IMR-90 (cell line): ENCODE data around the gene GRM4. TPM values are rescaled to one million over a fixed set of nuclear protein-coding genes. Genes with fewer than 3 reads are reported as not detected.

Source experiments
- ATAC-seq: fragments of 200-7000 bp; cut with Tn5 transposase; 2 replicates; pipeline ENCODE4 v1.9.1; 2020; ENCODE audit warnings: low read depth, mild to moderate bottlenecking, moderate library complexity
- BruUV-seq: library from RNA; stranded (reverse); fragments of 400-500 nt; replicated peaks from 2 replicates; lab custom pipeline; 2021; lab: Mats Ljungman, UMichigan
- CTCF ChIA-PET: fragments of 300-600 bp; formaldehyde crosslinking; extraction: SDS; loops from one replicate; lab custom pipeline; 2021; ENCODE audit warnings: antibody characterized with exemption; lab: Yijun Ruan, JAX
- POLR2A ChIA-PET: fragments of 300-600 bp; sonication (Branson Sonifier 250); formaldehyde crosslinking; loops from one replicate; lab custom pipeline; 2022; ENCODE audit warnings: antibody characterized with exemption; ENCODE audit not compliant: unreplicated experiment; lab: Charles Lee
- DNase-seq: peaks from one replicate; pipeline ENCODE4 v3.0.0; 2013
- H2AFZ ChIP-seq: replicated peaks from 2 replicates; pipeline ENCODE3; 2013; ENCODE audit warnings: low read length, mild to moderate bottlenecking; ENCODE audit not compliant: poor library complexity
- H2AK5ac ChIP-seq: 2 replicates; pipeline ENCODE4 v1.6.1; 2013; ENCODE audit warnings: low read depth, low read length, inconsistent platforms
- H2AK9ac ChIP-seq: replicated peaks from 2 replicates; pipeline ENCODE3; 2013; ENCODE audit warnings: mild to moderate bottlenecking, low read depth, low read length, moderate library complexity; ENCODE audit not compliant: poor library complexity
- H2BK120ac ChIP-seq: 2 replicates; pipeline ENCODE4 v1.6.1; 2013; ENCODE audit warnings: low read depth, low read length, inconsistent platforms
- H2BK15ac ChIP-seq: 3 replicates; pipeline ENCODE4 v1.6.1; 2013; ENCODE audit warnings: low read depth, low read length, inconsistent platforms
- H2BK20ac ChIP-seq: 2 replicates; pipeline ENCODE4 v1.6.1; 2013; ENCODE audit warnings: low read depth, mild to moderate bottlenecking, inconsistent platforms, low read length, moderate library complexity
- H2BK5ac ChIP-seq: 2 replicates; pipeline ENCODE4 v1.6.1; 2013; ENCODE audit warnings: mild to moderate bottlenecking, low read depth, low read length, inconsistent platforms; ENCODE audit not compliant: poor library complexity, severe bottlenecking
- H3K14ac ChIP-seq: replicated peaks from 2 replicates; pipeline ENCODE4 v1.6.1; 2013; ENCODE audit warnings: low read depth, low read length, inconsistent platforms
- H3K18ac ChIP-seq: 2 replicates; pipeline ENCODE4 v1.6.1; 2013; ENCODE audit warnings: low read depth, low read length, control low read depth
- H3K23ac ChIP-seq: 2 replicates; pipeline ENCODE4 v1.6.1; 2013; ENCODE audit warnings: low read depth, low read length, inconsistent platforms
- H3K27ac ChIP-seq: 2 replicates; pipeline ENCODE4 v1.5.1; 2013; ENCODE audit warnings: mild to moderate bottlenecking, control low read depth, low read length; ENCODE audit not compliant: insufficient read depth
- H3K27me3 ChIP-seq: 2 replicates; pipeline ENCODE4 v1.6.1; 2013; ENCODE audit warnings: low read length; ENCODE audit not compliant: control insufficient read depth, insufficient read depth
- H3K36me3 ChIP-seq: 2 replicates; pipeline ENCODE4 v1.6.1; 2013; ENCODE audit warnings: low read length, mixed read lengths; ENCODE audit not compliant: control insufficient read depth, insufficient read depth
- H3K4ac ChIP-seq: 2 replicates; pipeline ENCODE4 v1.6.1; 2013; ENCODE audit warnings: low read depth, low read length, inconsistent platforms
- H3K4me1 ChIP-seq: 2 replicates; pipeline ENCODE4 v1.6.1; 2013; ENCODE audit warnings: low read length, mixed read lengths; ENCODE audit not compliant: control insufficient read depth, insufficient read depth
- H3K4me2 ChIP-seq: 2 replicates; pipeline ENCODE4 v1.6.1; 2013; ENCODE audit warnings: low read depth, mild to moderate bottlenecking, control low read depth, low read length, moderate library complexity
- H3K4me3 ChIP-seq: 2 replicates; pipeline ENCODE4 v1.5.1; 2013; ENCODE audit warnings: low read depth, mild to moderate bottlenecking, control low read depth, low read length, moderate library complexity; ENCODE audit not compliant: insufficient read depth
- H3K56ac ChIP-seq: 2 replicates; pipeline ENCODE4 v1.6.1; 2013; ENCODE audit warnings: low read length, inconsistent platforms; ENCODE audit not compliant: insufficient read depth; ENCODE audit errors: extremely low read depth
- H3K79me1 ChIP-seq, 2 experiments: 2 replicates each; pipeline ENCODE4 v1.6.1; 2013; ENCODE audit warnings: low read length in 2 of 2, inconsistent platforms in 1 of 2, low read depth in 1 of 2
- H3K9ac ChIP-seq: 2 replicates; pipeline ENCODE4 v1.6.1; 2013; ENCODE audit warnings: low read depth, low read length, control low read depth
- H3K9me1 ChIP-seq: 2 replicates; pipeline ENCODE4 v1.6.1; 2013; ENCODE audit warnings: low read length, inconsistent platforms; ENCODE audit not compliant: insufficient read depth
- H3K9me3 ChIP-seq: 2 replicates; pipeline ENCODE4 v1.6.1; 2013; ENCODE audit warnings: low read length; ENCODE audit not compliant: control insufficient read depth, insufficient read depth
- H4K20me1 ChIP-seq: 2 replicates; pipeline ENCODE4 v1.6.1; 2013; ENCODE audit warnings: low read length, inconsistent platforms; ENCODE audit not compliant: insufficient read depth
- H4K5ac ChIP-seq: 2 replicates; pipeline ENCODE4 v1.6.1; 2013; ENCODE audit warnings: mild to moderate bottlenecking, low read depth, low read length, control low read depth
- H4K8ac ChIP-seq, 2 experiments: 2 replicates each; pipeline ENCODE4 v1.6.1; 2013; ENCODE audit warnings: low read depth in 2 of 2, low read length in 2 of 2, control low read depth in 1 of 2, inconsistent platforms in 1 of 2
- H4K91ac ChIP-seq: 2 replicates; pipeline ENCODE4 v1.6.1; 2013; ENCODE audit warnings: low read depth, low read length, inconsistent platforms; ENCODE audit not compliant: insufficient read depth
- BHLHE40 ChIP-seq: fragments of 150-350 bp; IDR thresholded peaks from 2 replicates; pipeline ENCODE4 v1.6.1; 2016; ENCODE audit warnings: mild to moderate bottlenecking, low read depth, low read length
- CHD1 ChIP-seq: IDR thresholded peaks from 2 replicates; pipeline ENCODE4 v1.6.1; 2012; ENCODE audit warnings: low read depth, low read length, improper control_type of control experiment
- MAFK ChIP-seq: IDR thresholded peaks from 2 replicates; pipeline ENCODE4 v1.6.1; 2012; ENCODE audit warnings: low read depth, low read length, improper control_type of control experiment
- POLR2A ChIP-seq: IDR thresholded peaks from 2 replicates; pipeline ENCODE4 v1.6.1; 2012; ENCODE audit warnings: mild to moderate bottlenecking, low read depth, low read length
- RAD21 ChIP-seq: IDR thresholded peaks from 2 replicates; pipeline ENCODE4 v1.6.1; 2012; ENCODE audit warnings: low read length, improper control_type of control experiment
- RCOR1 ChIP-seq: IDR thresholded peaks from 2 replicates; pipeline ENCODE4 v1.6.1; 2012; ENCODE audit warnings: mild to moderate bottlenecking, low read length, improper control_type of control experiment; ENCODE audit not compliant: insufficient replicate concordance
- WGBS, 2 experiments: methylation state at CpG; one replicate each; pipeline versions ENCODE4 v1.1.5 to v1.1.7; 2013; ENCODE audit warnings: missing lambda C conversion rate in 2 of 2; ENCODE audit not compliant: insufficient read length in 1 of 2; ENCODE audit errors: extremely low coverage in 2 of 2; 5-methylcytosine and 5-hydroxymethylcytosine counted together
- dilution Hi-C: fragments of 300-500 bp; cut with HindIII; formaldehyde crosslinking; loops from one replicate; pipeline ENCODE4 v1.14.3; 2018; ENCODE audit warnings: low sequenced_read_pairs; ENCODE audit not compliant: unreplicated experiment
- in situ Hi-C: fragments of 300-500 bp; cut with MboI; formaldehyde crosslinking; loops from 3 replicates; pipeline ENCODE4 v1.14.3; 2019; ENCODE audit warnings: low sequenced_read_pairs, inconsistent platforms, mixed read lengths
- intact Hi-C: fragments of 100-400 bp; cut with micrococcal nuclease; formaldehyde crosslinking; loops from 2 replicates; pipeline ENCODE4 v1.10.0; 2022
- polyA plus RNA-seq, 3 experiments: library from polyadenylated mRNA; depleted of rRNA; stranded (reverse); fragments of >200 nt; gene quantifications; 2 replicates each; pipeline ENCODE4 v1.2.3, GENCODE V29; 2012; ENCODE audit warnings: low replicate concordance in 1 of 3
- total RNA-seq: library from RNA; depleted of rRNA; stranded (reverse); fragments of >200 nt; gene quantifications from 2 replicates; pipeline ENCODE4 v1.2.3, GENCODE V29; 2012
- TF ChIP-seq, protein P1 (sequence below): conservative IDR thresholded peaks from 2 replicates; pipeline ENCODE4 v1.5.1; 2012; ENCODE audit warnings: mild to moderate bottlenecking, low read depth, low read length, improper control_type of control experiment
- TF ChIP-seq, protein P2 (sequence below): fragments of 150-350 bp; IDR thresholded peaks from 2 replicates; pipeline ENCODE4 v1.6.1; 2017; ENCODE audit warnings: mild to moderate bottlenecking, antibody characterized with exemption, low read length, low read depth
- TF ChIP-seq, protein P3 (sequence below): fragments of 150-350 bp; IDR thresholded peaks from 2 replicates; pipeline ENCODE4 v1.6.1; 2016; ENCODE audit warnings: low read depth, mild to moderate bottlenecking, low read length, moderate library complexity, borderline replicate concordance

Gene GRM4
- total and polyA plus RNA-seq, 2 of the 4 experiments (the other 2 are of a cell fraction): 0.02 TPM; not detected in 1

DNA sequence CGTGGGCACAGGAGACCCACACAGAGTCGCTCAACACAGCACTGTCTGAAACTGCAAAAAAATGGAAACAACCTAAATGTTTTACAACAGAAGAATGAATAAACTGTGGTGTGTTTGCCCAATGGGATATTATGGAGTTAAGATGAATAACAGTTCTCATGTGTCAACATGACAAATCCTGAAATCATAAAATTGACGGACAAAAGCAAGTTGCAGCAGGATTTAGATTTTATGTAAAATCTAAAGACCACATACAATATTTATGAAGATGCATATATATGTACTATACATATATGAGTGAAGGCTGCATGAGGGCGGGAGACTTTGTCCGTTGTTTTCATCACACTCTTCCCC, 79.7 kb downstream of the GRM4 start:
- no peak overlapping the region for H3K56ac ChIP-seq
- dilution Hi-C loops (no loop called here), in situ Hi-C loops (no loop called here), intact Hi-C loops (loop anchor here (10.0 kb wide), 1 partner anchor 539 kb away; no protein-coding TSS in a partner anchor)
- no TSS peak for BruUV-seq
- H3K27me3 ChIP-seq: peaks cover 55% of the 10 kb centered on the region
- H2AK5ac ChIP-seq: no peak overlapping the region
- H3K27ac ChIP-seq: no peak overlapping the region
- H4K91ac ChIP-seq: no peak overlapping the region
- ChIA-PET POLR2A (no interaction called here), CTCF (no interaction called here)
- H2BK20ac ChIP-seq: no peak overlapping the region
- no peak overlapping the region for H4K8ac ChIP-seq
- H3K36me3 ChIP-seq: no peaks in the 10 kb centered on the region
- TF ChIP-seq RCOR1: no peak
- TF ChIP-seq RAD21: no peak
- TF ChIP-seq, protein P1, sequence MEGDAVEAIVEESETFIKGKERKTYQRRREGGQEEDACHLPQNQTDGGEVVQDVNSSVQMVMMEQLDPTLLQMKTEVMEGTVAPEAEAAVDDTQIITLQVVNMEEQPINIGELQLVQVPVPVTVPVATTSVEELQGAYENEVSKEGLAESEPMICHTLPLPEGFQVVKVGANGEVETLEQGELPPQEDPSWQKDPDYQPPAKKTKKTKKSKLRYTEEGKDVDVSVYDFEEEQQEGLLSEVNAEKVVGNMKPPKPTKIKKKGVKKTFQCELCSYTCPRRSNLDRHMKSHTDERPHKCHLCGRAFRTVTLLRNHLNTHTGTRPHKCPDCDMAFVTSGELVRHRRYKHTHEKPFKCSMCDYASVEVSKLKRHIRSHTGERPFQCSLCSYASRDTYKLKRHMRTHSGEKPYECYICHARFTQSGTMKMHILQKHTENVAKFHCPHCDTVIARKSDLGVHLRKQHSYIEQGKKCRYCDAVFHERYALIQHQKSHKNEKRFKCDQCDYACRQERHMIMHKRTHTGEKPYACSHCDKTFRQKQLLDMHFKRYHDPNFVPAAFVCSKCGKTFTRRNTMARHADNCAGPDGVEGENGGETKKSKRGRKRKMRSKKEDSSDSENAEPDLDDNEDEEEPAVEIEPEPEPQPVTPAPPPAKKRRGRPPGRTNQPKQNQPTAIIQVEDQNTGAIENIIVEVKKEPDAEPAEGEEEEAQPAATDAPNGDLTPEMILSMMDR: no peak
- TF ChIP-seq BHLHE40: no peak
- TF ChIP-seq, protein P2, sequence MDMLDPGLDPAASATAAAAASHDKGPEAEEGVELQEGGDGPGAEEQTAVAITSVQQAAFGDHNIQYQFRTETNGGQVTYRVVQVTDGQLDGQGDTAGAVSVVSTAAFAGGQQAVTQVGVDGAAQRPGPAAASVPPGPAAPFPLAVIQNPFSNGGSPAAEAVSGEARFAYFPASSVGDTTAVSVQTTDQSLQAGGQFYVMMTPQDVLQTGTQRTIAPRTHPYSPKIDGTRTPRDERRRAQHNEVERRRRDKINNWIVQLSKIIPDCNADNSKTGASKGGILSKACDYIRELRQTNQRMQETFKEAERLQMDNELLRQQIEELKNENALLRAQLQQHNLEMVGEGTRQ: no peak
- no peak for TF ChIP-seq CHD1
- TF ChIP-seq, protein P3, sequence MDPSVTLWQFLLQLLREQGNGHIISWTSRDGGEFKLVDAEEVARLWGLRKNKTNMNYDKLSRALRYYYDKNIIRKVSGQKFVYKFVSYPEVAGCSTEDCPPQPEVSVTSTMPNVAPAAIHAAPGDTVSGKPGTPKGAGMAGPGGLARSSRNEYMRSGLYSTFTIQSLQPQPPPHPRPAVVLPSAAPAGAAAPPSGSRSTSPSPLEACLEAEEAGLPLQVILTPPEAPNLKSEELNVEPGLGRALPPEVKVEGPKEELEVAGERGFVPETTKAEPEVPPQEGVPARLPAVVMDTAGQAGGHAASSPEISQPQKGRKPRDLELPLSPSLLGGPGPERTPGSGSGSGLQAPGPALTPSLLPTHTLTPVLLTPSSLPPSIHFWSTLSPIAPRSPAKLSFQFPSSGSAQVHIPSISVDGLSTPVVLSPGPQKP: no peak
- no peak for TF ChIP-seq POLR2A
- TF ChIP-seq MAFK: no peak
- H2AFZ ChIP-seq: no peak overlapping the region
- no peak overlapping the region for H2BK15ac ChIP-seq
- no peak for ATAC-seq
- H3K4me1 ChIP-seq: no peaks in the 10 kb centered on the region
- H2BK120ac ChIP-seq: no peak overlapping the region
- no peaks in the 10 kb centered on the region for H3K79me1 ChIP-seq
- no CpG with 5 or more reads among the region's 5 CpGs for WGBS, 2 experiments
- H3K23ac ChIP-seq: no peak overlapping the region
- H3K9ac ChIP-seq: no peak overlapping the region
- H3K18ac ChIP-seq: no peak overlapping the region
- no peak overlapping the region for H3K4me2 ChIP-seq
- no peak overlapping the region for H2BK5ac ChIP-seq
- no peaks in the 10 kb centered on the region for H3K9me3 ChIP-seq
- H3K4me3 ChIP-seq: no peak overlapping the region
- H2AK9ac ChIP-seq: no peak overlapping the region
- no peak overlapping the region for H4K5ac ChIP-seq
- 0 out of 2 replicates have a peak, but pooled peaks cover under 1% of the 10 kb centered on the region for H3K9me1 ChIP-seq
- no peaks in the 10 kb centered on the region; the same call in 1 of the 2 replicates for H4K20me1 ChIP-seq
- no peak for DNase-seq
- no peak overlapping the region for H3K14ac ChIP-seq
- no peak overlapping the region for H3K4ac ChIP-seq
